ENCODE measurements around the gene ATP6V0E2. TPM values are rescaled to one million over a fixed set of nuclear protein-coding genes. Genes with fewer than 3 reads are reported as not detected.

Gene ATP6V0E2
- total and polyA plus RNA-seq, 5 experiments from 2014 or later: 81.7 to 253 (median 209) TPM

GRCh38 chr7:149874644-149875028, 867 bp downstream of the ATP6V0E2 start:
- H3K4me1 Mint-ChIP-seq: peaks cover 43 to 79% (median 74%) of the 10 kb centered on the region in 4 donors
- peak overlapping the region; percentile 83 to 96 (median 89) for H3K4me3 Mint-ChIP-seq
- H3K36me3 Mint-ChIP-seq: peaks cover 0 to 29% (median 10%) of the 10 kb centered on the region in 3 donors
- no peaks in the 10 kb centered on the region for H3K27me3 Mint-ChIP-seq
- peak overlapping the region; percentile 22 to 92 (median 66) for H3K27ac Mint-ChIP-seq
- POLR2A ChIA-PET: interaction anchor here (1.2 to 2.8 kb wide), 5 partner anchors 9 to 38 kb away, joined by 4 to 19 read pairs (median 4); partner anchors contain the start of gene ZNF862
- DNase-seq: no peak
- no peaks in the 10 kb centered on the region for H3K9me3 Mint-ChIP-seq
- ATAC-seq: no peak

GRCh38 chr7:149875396-149875795, 1.6 kb downstream of the ATP6V0E2 start:
- Mint-ChIP-seq H3K9me3 (no peaks in the 10 kb centered on the region), H3K4me3 (peak overlapping the region; percentile 83 to 96 (median 89)), H3K4me1 (peaks cover 36 to 79% (median 68%) of the 10 kb centered on the region in 4 donors), H3K27me3 (no peaks in the 10 kb centered on the region), H3K36me3 (peaks cover 0 to 37% (median 10%) of the 10 kb centered on the region in 3 donors), H3K27ac (peak overlapping the region; percentile 1 to 71 (median 61))
- no peak for ATAC-seq
- DNase-seq: no peak
- POLR2A ChIA-PET: interaction anchor here (1.2 to 2.8 kb wide), 4 partner anchors 8 to 39 kb away, joined by 4 to 19 read pairs (median 9); partner anchors contain the start of gene ZNF862

GRCh38 chr7:149877890-149878522, 4.2 kb downstream of the ATP6V0E2 start:
- H3K27ac Mint-ChIP-seq: peak overlapping the region in 6 of 10 donors; percentile 22 to 78 (median 48)
- H3K36me3 Mint-ChIP-seq: peaks cover 0 to 47% (median 10%) of the 10 kb centered on the region in 3 donors
- no peaks in the 10 kb centered on the region for H3K9me3 Mint-ChIP-seq
- peaks cover 25 to 68% (median 50%) of the 10 kb centered on the region in 4 donors for H3K4me1 Mint-ChIP-seq
- POLR2A ChIA-PET: interaction anchor here (0.6 to 1.0 kb wide), 2 partner anchors 13 to 24 kb away, joined by 3 to 4 read pairs; no protein-coding TSS in a partner anchor
- DNase-seq: no peak
- no peaks in the 10 kb centered on the region for H3K27me3 Mint-ChIP-seq
- H3K4me3 Mint-ChIP-seq: peak overlapping the region in 2 of 10 donors; percentile 22 to 48
- ATAC-seq: no peak

- no peaks in the 10 kb centered on the region for H3K9me3 Mint-ChIP-seq
Observed at GRCh38 chr7:149878523-149878921, 4.8 kb downstream of the ATP6V0E2 start.

GRCh38 chr7:149879271-149879743, 5.5 kb downstream of the ATP6V0E2 start:
- POLR2A ChIA-PET: interaction anchor here (1.0 to 1.1 kb wide), 2 partner anchors 9 to 41 kb away, joined by 4 to 5 read pairs; partner anchors contain the start of gene ZNF862
- DNase-seq: no peak
- Mint-ChIP-seq H3K27me3 (no peaks in the 10 kb centered on the region), H3K27ac (peak overlapping the region in 2 of 10 donors; percentile 37 to 60), H3K36me3 (peaks cover 0 to 50% (median 10%) of the 10 kb centered on the region in 3 donors), H3K4me1 (peaks cover 29 to 66% (median 58%) of the 10 kb centered on the region in 4 donors), H3K4me3 (no peak overlapping the region), H3K9me3 (no peaks in the 10 kb centered on the region)
- ATAC-seq: no peak

More at GRCh38 chr7:149878523-149878921, 4.8 kb downstream of the ATP6V0E2 start:
- Mint-ChIP-seq H3K4me3 (no peak overlapping the region), H3K27ac (peak overlapping the region in 5 of 10 donors; percentile 18 to 69 (median 27)), H3K36me3 (peaks cover 0 to 47% (median 10%) of the 10 kb centered on the region in 3 donors), H3K4me1 (peaks cover 29 to 71% (median 55%) of the 10 kb centered on the region in 4 donors), H3K27me3 (no peaks in the 10 kb centered on the region)
- no peak for ATAC-seq
- POLR2A ChIA-PET: interaction anchor here (0.6 to 1.1 kb wide), 2 partner anchors 9 to 25 kb away, joined by 4 read pairs; no protein-coding TSS in a partner anchor
- no peak for DNase-seq

GRCh38 chr7:149879766-149880637, 6.2 kb downstream of the ATP6V0E2 start:
- ATAC-seq (no peak), DNase-seq (no peak)
- H3K27ac Mint-ChIP-seq: peak overlapping the region in 6 of 10 donors; percentile 5 to 66 (median 40)
- H3K9me3 Mint-ChIP-seq: no peaks in the 10 kb centered on the region
- H3K4me3 Mint-ChIP-seq: peak overlapping the region in 1 of 10 donors; percentile 34
- peaks cover 24 to 59% (median 51%) of the 10 kb centered on the region in 4 donors for H3K4me1 Mint-ChIP-seq
- H3K36me3 Mint-ChIP-seq: peaks cover 0 to 52% (median 10%) of the 10 kb centered on the region in 3 donors
- H3K27me3 Mint-ChIP-seq: no peaks in the 10 kb centered on the region
- POLR2A ChIA-PET: interaction anchor here (1.0 to 1.2 kb wide), 3 partner anchors 10 to 41 kb away, joined by 4 to 5 read pairs (median 4); partner anchors contain the start of gene ZNF862

- no peaks in the 10 kb centered on the region for H3K27me3 Mint-ChIP-seq
- no peak overlapping the region for H3K4me3 Mint-ChIP-seq
- peaks cover 17 to 51% (median 43%) of the 10 kb centered on the region in 4 donors for H3K4me1 Mint-ChIP-seq
- DNase-seq: no peak
- no peak for ATAC-seq
- H3K36me3 Mint-ChIP-seq: peaks cover 0 to 52% (median 6%) of the 10 kb centered on the region in 3 donors
- peak overlapping the region in 6 of 10 donors; percentile 19 to 66 (median 49) for H3K27ac Mint-ChIP-seq
- H3K9me3 Mint-ChIP-seq: no peaks in the 10 kb centered on the region
- POLR2A ChIA-PET: interaction anchor here (1.2 kb wide), 1 partner anchor 11 kb away, joined by 4 read pairs; no protein-coding TSS in a partner anchor
Observed at GRCh38 chr7:149880638-149881311, 7.0 kb downstream of the ATP6V0E2 start.

- Mint-ChIP-seq H3K4me3 (no peak overlapping the region), H3K27ac (peak overlapping the region in 7 of 10 donors; percentile 5 to 78 (median 46))
Observed at GRCh38 chr7:149881328-149882247, 7.8 kb downstream of the ATP6V0E2 start.

GRCh38 chr7:149882248-149883047, 8.7 kb downstream of the ATP6V0E2 start:
- Mint-ChIP-seq H3K27ac (peak overlapping the region in 8 of 10 donors; percentile 6 to 79 (median 58)), H3K9me3 (no peaks in the 10 kb centered on the region), H3K4me1 (peaks cover 19 to 40% (median 33%) of the 10 kb centered on the region in 4 donors), H3K27me3 (no peaks in the 10 kb centered on the region), H3K4me3 (no peak overlapping the region), H3K36me3 (peaks cover 0 to 48% (median 11%) of the 10 kb centered on the region in 3 donors)
- POLR2A ChIA-PET: interaction anchor here (1.1 to 3.2 kb wide), 4 partner anchors 9 to 32 kb away, joined by 3 to 24 read pairs (median 7); partner anchors contain the start of gene ATP6V0E2
- ATAC-seq (no peak), DNase-seq (no peak)

More at GRCh38 chr7:149881328-149882247, 7.8 kb downstream of the ATP6V0E2 start:
- ATAC-seq (no peak), DNase-seq (no peak)
- Mint-ChIP-seq H3K9me3 (no peaks in the 10 kb centered on the region), H3K27me3 (no peaks in the 10 kb centered on the region), H3K36me3 (peaks cover 0 to 52% (median 9%) of the 10 kb centered on the region in 3 donors), H3K4me1 (peaks cover 19 to 43% (median 39%) of the 10 kb centered on the region in 4 donors)
- POLR2A ChIA-PET: interaction anchor here (1.1 to 3.2 kb wide), 4 partner anchors 8 to 16 kb away, joined by 3 to 24 read pairs (median 8); partner anchors contain the start of gene ATP6V0E2

- Mint-ChIP-seq H3K36me3 (peaks cover 0 to 46% (median 11%) of the 10 kb centered on the region in 3 donors), H3K27me3 (no peaks in the 10 kb centered on the region), H3K27ac (peak overlapping the region in 9 of 10 donors; percentile 45 to 84 (median 73)), H3K4me1 (peaks cover 17 to 39% (median 27%) of the 10 kb centered on the region in 4 donors), H3K9me3 (no peaks in the 10 kb centered on the region), H3K4me3 (peak overlapping the region in 1 of 10 donors; percentile 26)
- ATAC-seq (no peak), DNase-seq (no peak)
- POLR2A ChIA-PET: interaction anchor here (0.7 to 3.2 kb wide), 5 partner anchors 8 to 33 kb away, joined by 3 to 24 read pairs (median 4); no protein-coding TSS in a partner anchor
Observed at GRCh38 chr7:149883048-149883438, 9.3 kb downstream of the ATP6V0E2 start.
